ENCODE measurements around the gene ANKRD35.
"Not testable (repeated sequence)": the region's sequence is repeated elsewhere in the genome, so short reads cannot be mapped to it uniquely, and the experiment has no call there.

Gene ANKRD35

GRCh38 chr1:145849356-145850160 lies 36.1 kb downstream of the ANKRD35 start:
- no peak for DNase-seq

- no peak for DNase-seq
Observed at GRCh38 chr1:145847827-145848226, 37.8 kb downstream of the ANKRD35 start.

- DNase-seq, result no peak
Observed at GRCh38 chr1:145846201-145846612, 39.5 kb downstream of the ANKRD35 start.

GRCh38 chr1:145845514-145846161 lies 40.0 kb downstream of the ANKRD35 start, which contains the start of gene NUDT17:
Gene NUDT17, plus strand, starts transcription at chr1:145845630. Its CDS starts 11 bp downstream, at chr1:145845641.
- peak; percentile 93 for DNase-seq

- DNase-seq, result no peak
Observed at GRCh38 chr1:145845144-145845513, 40.5 kb downstream of the ANKRD35 start.

GRCh38 chr1:145843031-145843430 lies 42.6 kb downstream of the ANKRD35 start:
- DNase-seq, result no peak

GRCh38 chr1:145837656-145838055 lies 48.0 kb downstream of the ANKRD35 start:
- no peak for DNase-seq

GRCh38 chr1:145830810-145831209 lies 54.9 kb downstream of the ANKRD35 start:
- DNase-seq, result not testable (repeated sequence)

- DNase-seq, result no peak
Observed at GRCh38 chr1:145828367-145829026, 57.2 kb downstream of the ANKRD35 start.

- DNase-seq, result no peak
Observed at GRCh38 chr1:145827966-145828365, 57.7 kb downstream of the ANKRD35 start.

- no peak for DNase-seq
Observed at GRCh38 chr1:145826030-145826429, 59.6 kb downstream of the ANKRD35 start.

GRCh38 chr1:145824499-145824842 lies 61.2 kb downstream of the ANKRD35 start:
- DNase-seq, result no peak

GRCh38 chr1:145823565-145824498 lies 61.8 kb downstream of the ANKRD35 start, which contains the start of the genes POLR3C and RNF115:
Gene POLR3C, plus strand, starts transcription at chr1:145824200. Its CDS starts 1,577 bp downstream, at chr1:145825777.
Gene RNF115, minus strand, starts transcription at chr1:145824095. Its CDS starts 222 bp downstream, at chr1:145823873.
- DNase-seq, result peak; percentile 90

GRCh38 chr1:145822779-145823331 lies 62.8 kb downstream of the ANKRD35 start:
- DNase-seq, result not testable (repeated sequence)

- DNase-seq, result not testable (repeated sequence)
Observed at GRCh38 chr1:145818095-145818494, 67.6 kb downstream of the ANKRD35 start.

All from activated CD8-positive, alpha-beta memory T cell treated with anti-CD3 and anti-CD28 coated beads, Interleukin-2, amount 50 U/mL, for 48 hours (primary cell).